Breast epithelium (tissue), 4 donors: ENCODE results near the gene MSANTD1. TPM values are rescaled to one million over a fixed set of nuclear protein-coding genes. Genes with fewer than 3 reads are reported as not detected.

ENCODE experiments used
- DNase-seq, 2 donors: peaks; one replicate each; pipeline ENCODE4 v3.0.0-alpha.2; 2019; ENCODE audit warnings: low spot score in 2 of 2
- H3K27ac ChIP-seq, 2 donors: fragments of 200-600 bp; sonication (generic) in 1 of 2; one replicate each; pipeline ENCODE4 v1.5.1; 2016 to 2019; ENCODE audit warnings: mild to moderate bottlenecking in 1 of 2
- H3K27me3 ChIP-seq, 2 donors: fragments of 200-600 bp; sonication (generic) in 1 of 2; one replicate each; pipeline versions ENCODE4 v1.5.1 to v1.6.0; 2017 to 2019; ENCODE audit warnings: control low read depth in 1 of 2, mild to moderate bottlenecking in 1 of 2
- H3K36me3 ChIP-seq: fragments of 200-600 bp; one replicate; pipeline ENCODE4 v1.5.1; 2019
- H3K4me1 ChIP-seq, 2 donors: fragments of 200-600 bp; sonication (generic); one replicate each; pipeline ENCODE4 v1.5.1; 2016 to 2019; ENCODE audit warnings: control low read depth in 1 of 2
- H3K4me3 ChIP-seq, 3 donors: fragments of 200-600 bp; sonication (generic); 1 replicate in 2 of 3; 2 replicates in 1 of 3; pipeline ENCODE4 v1.5.1; 2016 to 2019; ENCODE audit warnings: mild to moderate bottlenecking in 3 of 3, moderate library complexity in 2 of 3
- H3K9me3 ChIP-seq, 2 donors: fragments of 200-600 bp; sonication (generic) in 1 of 2; one replicate each; pipeline ENCODE4 v1.5.1; 2016 to 2019; ENCODE audit warnings: control low read depth in 1 of 2
- CTCF ChIP-seq, 3 donors: fragments of 450-650 bp; IDR thresholded peaks; one replicate each; pipeline ENCODE4 v1.5.1; 2016 to 2017; ENCODE audit warnings: antibody characterized with exemption in 3 of 3, mild to moderate bottlenecking in 3 of 3, moderate library complexity in 3 of 3
- POLR2A ChIP-seq: fragments of 450-650 bp; IDR thresholded peaks from one replicate; pipeline ENCODE4 v1.6.1; 2016; ENCODE audit warnings: antibody characterized with exemption, mild to moderate bottlenecking, moderate library complexity
- POLR2AphosphoS5 ChIP-seq, 3 donors: sonication (generic); formaldehyde crosslinking; IDR thresholded peaks; one replicate each; pipeline ENCODE4 v1.6.1; 2017; ENCODE audit warnings: antibody characterized with exemption in 3 of 3
- intact Hi-C: fragments of 100-400 bp; cut with DNase I; formaldehyde crosslinking; loops from one replicate; pipeline ENCODE4 v1.15.1; 2023; ENCODE audit warnings: low total_unique reads
- total RNA-seq, 3 donors: library from RNA; depleted of rRNA; stranded (reverse); fragments of >200 nt; gene quantifications; one replicate each; pipeline ENCODE4 v1.1.0, GENCODE V29; 2016

MSANTD1 gene
- total RNA-seq, 3 donors from 2014 or later, result 0.48 to 0.88 (median 0.66) TPM

GRCh38 chr4:3249711-3250437 is 915 bp downstream of the MSANTD1 start:
- TF ChIP-seq CTCF (IDR thresholded peaks at IDR 0.05) (no peak), POLR2AphosphoS5 (IDR thresholded peaks at IDR 0.05) (no peak), POLR2A (no peak)
- no peaks in the 10 kb centered on the region for H3K27me3 ChIP-seq
- H3K4me3 ChIP-seq, result no peak overlapping the region
- no peak for DNase-seq
- H3K4me1 ChIP-seq, result no peaks in the 10 kb centered on the region
- intact Hi-C loops, result no loop called here
- no peaks in the 10 kb centered on the region for H3K36me3 ChIP-seq
- no peaks in the 10 kb centered on the region for H3K9me3 ChIP-seq
- no peak overlapping the region for H3K27ac ChIP-seq

- Histone ChIP-seq H3K4me1 (no peaks in the 10 kb centered on the region), H3K4me3 (no peak overlapping the region), H3K27ac (no peak overlapping the region), H3K9me3 (no peaks in the 10 kb centered on the region), H3K36me3 (no peaks in the 10 kb centered on the region), H3K27me3 (no peaks in the 10 kb centered on the region)
- no peak for DNase-seq
- no peak for TF ChIP-seq POLR2A
- intact Hi-C loops, result no loop called here
Measured at GRCh38 chr4:3250438-3250955, 1.5 kb downstream of the MSANTD1 start.

GRCh38 chr4:3250956-3251690 is 2.2 kb downstream of the MSANTD1 start:
- Histone ChIP-seq H3K9me3 (no peaks in the 10 kb centered on the region), H3K36me3 (no peaks in the 10 kb centered on the region), H3K27ac (no peak overlapping the region), H3K4me3 (no peak overlapping the region), H3K4me1 (no peaks in the 10 kb centered on the region), H3K27me3 (no peaks in the 10 kb centered on the region)
- TF ChIP-seq CTCF (IDR thresholded peaks at IDR 0.05) (no peak), POLR2AphosphoS5 (IDR thresholded peaks at IDR 0.05) (no peak), POLR2A (no peak)
- intact Hi-C loops, result no loop called here
- no peak for DNase-seq

DNA sequence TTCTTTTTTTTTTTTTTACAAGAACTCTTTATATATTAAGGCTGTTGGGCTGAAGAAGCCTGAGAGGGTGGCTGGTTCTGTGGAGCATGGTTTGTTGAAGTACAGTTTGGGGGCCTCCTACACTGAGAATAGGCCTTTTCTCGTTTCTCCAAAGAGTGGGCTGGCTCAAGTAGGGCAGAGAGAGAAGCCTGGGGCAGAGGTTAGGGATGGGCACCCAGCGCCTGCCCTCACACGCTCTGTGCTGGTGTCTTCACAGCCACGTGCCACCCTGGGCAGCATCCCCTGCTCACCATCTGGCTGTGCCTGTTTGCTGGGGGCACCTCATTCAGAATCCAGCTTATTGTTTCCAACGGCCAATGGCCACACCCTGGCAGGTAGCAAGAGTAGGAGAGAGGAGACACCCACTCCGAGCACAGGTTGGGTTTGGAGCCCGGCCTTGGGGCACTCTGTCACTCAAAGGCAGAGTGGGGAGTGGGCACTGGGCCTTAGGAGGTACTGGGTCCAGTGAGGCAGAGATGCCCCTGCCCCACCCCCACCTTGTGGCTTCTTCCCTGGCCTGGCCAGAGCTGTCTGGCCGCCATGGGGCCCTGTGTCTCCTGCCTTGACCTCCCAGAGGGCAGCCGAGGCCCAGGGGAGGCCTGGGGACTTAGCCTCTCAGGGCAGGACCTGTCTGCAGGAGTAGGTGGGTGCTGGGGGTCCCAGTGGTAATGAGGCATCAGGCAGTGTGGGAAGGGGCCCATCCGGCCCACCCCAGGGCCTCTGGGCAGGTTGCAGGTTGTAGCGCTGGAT is 2.9 kb downstream of the MSANTD1 start:
- DNase-seq, result no peak

More for the DNA sequence above, 2.9 kb downstream of the MSANTD1 start:
- H3K27ac ChIP-seq, result no peak overlapping the region
- H3K36me3 ChIP-seq, result no peaks in the 10 kb centered on the region
- H3K9me3 ChIP-seq, result no peaks in the 10 kb centered on the region
- H3K4me1 ChIP-seq, result no peaks in the 10 kb centered on the region
- intact Hi-C loops, result no loop called here
- no peak for TF ChIP-seq CTCF (IDR thresholded peaks at IDR 0.05)
- no peak for TF ChIP-seq POLR2A
- TF ChIP-seq POLR2AphosphoS5 (IDR thresholded peaks at IDR 0.05), result no peak
- no peak overlapping the region for H3K4me3 ChIP-seq
- no peaks in the 10 kb centered on the region for H3K27me3 ChIP-seq
